Measurements from ENCODE around the gene OOEP.

DNA sequence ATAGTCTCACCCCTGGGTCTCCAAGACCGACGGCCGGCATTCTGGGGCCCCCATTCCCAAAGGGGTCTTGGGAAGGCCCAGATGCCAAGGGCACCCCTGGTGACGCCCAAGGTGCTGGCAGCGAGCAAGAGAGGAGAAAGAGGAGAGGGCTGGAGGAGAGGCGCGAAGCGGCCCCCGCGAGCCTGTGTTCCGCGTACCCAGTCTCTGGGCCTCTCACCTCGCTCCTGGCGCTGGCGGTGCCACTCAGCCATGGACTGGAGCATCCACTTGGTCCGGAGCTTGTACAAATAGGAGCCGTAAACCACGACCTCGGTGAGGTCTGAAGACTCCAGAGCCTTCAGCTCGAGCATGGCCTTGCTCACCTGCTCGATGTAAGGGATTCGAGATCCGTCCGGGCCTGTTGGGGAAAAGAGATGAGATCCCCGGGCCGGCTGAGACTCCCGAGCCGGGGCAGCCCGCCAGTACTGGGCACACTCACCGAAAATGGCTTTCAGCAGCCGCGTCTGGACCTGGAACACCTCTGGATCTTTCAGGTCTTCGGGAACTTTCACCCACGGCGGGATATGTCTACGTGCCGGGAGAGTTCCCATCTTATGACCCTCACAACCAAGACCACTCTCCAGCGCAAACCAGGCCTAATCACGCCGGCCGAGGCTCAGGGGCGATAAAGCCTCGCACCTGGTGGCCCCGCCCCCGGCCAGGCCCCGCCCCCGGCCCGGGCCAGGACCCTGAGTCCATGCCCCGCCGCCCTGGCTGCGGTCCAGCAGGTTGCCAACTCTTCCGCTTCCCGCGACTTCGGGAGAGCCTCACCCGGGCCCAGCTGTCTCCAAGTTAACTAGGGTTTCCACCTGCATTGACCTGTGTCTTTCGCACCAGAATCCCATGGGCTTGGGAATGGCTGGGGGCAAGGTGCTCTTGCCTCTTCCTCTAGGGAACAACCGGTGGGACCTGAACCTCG lies 15.8 kb downstream of the OOEP start, which contains the start of gene DPPA5:
- TF ChIP-seq CTCF (conservative IDR thresholded peaks at IDR 0.05 in 1 of 2, IDR thresholded peaks at IDR 0.05 in 1 of 2; ENCODE audit: low read depth in 1 of 2, low read length in 2 of 2) (no peak), EZH2 (IDR thresholded peaks at IDR 0.05; ENCODE audit: low read length, missing control alignments) (no peak)
